ENCODE results near the gene ERCC2. TPM values are rescaled to one million over a fixed set of nuclear protein-coding genes. Genes with fewer than 3 reads are reported as not detected.

Gene ERCC2
- 23.3 TPM for total RNA-seq

DNA sequence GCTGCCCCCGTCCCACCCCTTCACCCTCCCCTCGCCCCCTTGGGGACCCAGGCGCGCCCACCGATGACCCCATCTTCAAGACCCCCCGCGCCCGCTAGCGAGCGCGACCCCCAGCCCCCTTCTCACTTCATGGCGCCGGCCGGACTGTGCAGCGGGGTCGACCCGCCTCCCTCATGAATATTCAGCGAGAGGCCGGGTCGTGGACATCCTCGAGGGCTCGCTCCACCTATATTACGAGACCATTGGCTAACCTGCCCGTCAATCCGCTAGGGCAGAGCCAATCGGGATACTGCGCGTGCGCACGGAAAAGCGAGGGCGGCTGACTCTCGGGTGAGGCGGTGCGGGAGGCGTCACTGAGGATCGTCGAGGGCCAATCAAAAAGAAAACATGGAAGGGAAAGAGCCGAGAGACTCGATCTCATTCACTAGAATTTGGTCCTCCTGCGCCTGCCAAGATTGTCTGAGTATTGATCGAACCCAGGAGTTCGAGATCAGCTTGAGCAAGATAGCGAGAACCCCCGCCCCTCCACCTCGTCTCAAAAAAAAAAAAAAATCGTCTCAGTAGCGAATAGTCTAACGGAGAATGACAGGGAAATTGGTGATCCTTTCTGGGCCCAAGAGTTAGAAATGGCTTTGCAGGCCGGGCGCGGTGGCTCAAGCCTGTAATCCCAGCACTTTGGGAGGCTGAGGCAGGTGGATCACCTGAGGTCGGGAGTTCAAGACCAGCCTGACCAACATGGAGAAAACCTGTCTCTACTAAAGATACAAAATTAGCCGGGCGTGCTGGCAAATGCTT is at the start of gene ERCC2:
Gene ERCC2 (minus strand): TSS at position 164 of the 795 bp plus-strand sequence. CDS start 33 bp downstream, at position 131.

DNA sequence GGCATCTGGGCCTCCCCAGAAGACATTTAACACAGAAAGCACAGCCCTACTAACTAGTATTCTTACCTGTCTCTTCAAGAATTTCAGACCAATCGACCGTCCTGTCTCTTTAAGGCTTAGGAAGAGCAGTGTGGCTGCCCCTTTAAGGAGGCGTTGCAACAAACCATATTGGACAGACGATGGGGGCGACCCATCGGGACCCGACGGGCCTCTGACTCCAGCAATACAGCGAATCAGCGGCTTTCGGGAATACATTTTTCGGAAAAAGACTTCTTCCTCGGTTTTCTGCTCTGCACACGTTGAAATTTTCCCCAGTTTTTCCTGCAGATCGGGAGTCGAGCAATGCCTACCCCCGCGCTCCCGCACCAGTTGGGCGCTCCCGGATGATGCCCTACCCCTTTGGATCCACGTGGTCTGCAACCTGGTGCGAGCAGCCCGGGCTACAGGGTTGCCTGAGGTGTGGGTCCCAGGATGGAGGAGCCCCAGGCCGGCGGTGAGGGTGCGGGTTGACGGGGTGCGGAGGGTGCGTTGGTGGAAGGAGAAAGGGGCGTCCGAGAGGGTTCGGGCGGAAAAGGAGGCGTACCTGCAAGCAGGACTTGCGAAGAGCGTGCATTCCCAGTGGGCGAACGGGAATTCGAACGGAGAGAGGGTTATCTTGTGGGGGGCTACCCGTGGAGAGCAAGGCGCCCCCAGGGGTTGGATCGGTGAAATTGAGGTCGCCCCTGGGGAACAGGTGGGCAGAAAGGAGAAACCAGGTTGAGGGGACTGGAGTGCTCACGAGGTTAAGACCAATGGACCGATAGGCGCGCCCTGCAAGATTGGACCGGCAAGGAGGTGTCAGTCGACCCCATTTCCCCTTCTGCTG is 36.1 kb upstream of the ERCC2 start, which contains the start of gene POLR1G:
Gene POLR1G (plus strand): TSS at position 419 of the 865 bp plus-strand sequence. CDS start 53 bp downstream, at position 472.

DNA sequence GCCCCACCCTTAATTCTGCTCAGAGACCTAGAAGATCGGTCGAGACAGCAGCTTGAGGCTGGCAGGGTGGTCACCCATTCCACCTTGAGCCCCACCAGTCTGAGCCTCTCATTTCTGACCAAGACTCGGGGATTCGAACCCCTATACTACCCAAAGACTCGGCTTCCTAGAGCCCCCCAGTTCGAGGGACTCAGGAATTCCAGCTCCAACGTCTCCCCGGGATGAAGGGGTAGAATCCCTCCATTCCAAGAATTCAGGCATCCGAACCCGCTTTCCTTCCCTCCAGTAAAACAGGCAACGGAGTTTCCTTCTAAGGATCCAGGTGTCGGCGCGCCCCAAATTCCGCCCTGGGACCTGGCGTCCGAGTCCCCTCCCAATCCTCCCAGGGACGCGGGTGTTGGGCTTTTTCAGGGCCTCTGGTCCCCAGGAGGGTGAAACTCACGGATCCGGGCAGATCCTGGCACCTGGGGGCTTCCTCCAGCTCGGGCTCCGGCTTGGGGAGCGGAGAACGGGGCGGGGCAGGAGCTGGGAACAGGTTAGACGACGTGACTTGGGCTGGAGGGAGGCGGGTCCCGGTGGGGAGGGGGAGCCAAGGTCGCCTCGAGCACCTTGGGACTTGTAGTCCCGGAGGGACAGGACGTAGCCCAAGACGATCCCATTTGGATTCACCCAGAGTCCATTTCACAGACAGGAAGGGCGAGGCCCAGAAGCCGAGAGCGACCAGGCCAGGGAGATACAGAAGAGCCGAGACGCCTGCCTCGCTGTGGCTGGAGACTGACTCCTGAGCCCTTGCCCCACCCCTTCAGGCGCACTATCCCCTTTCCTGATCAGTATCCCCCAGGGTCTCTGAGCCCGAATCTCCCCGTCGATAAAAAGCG is 34.4 kb upstream of the ERCC2 start, which contains the start of gene PPP1R13L:
Gene PPP1R13L (minus strand): TSS at position 513 of the 878 bp plus-strand sequence. CDS start 6,751 bp downstream, outside the sequence.

DNA sequence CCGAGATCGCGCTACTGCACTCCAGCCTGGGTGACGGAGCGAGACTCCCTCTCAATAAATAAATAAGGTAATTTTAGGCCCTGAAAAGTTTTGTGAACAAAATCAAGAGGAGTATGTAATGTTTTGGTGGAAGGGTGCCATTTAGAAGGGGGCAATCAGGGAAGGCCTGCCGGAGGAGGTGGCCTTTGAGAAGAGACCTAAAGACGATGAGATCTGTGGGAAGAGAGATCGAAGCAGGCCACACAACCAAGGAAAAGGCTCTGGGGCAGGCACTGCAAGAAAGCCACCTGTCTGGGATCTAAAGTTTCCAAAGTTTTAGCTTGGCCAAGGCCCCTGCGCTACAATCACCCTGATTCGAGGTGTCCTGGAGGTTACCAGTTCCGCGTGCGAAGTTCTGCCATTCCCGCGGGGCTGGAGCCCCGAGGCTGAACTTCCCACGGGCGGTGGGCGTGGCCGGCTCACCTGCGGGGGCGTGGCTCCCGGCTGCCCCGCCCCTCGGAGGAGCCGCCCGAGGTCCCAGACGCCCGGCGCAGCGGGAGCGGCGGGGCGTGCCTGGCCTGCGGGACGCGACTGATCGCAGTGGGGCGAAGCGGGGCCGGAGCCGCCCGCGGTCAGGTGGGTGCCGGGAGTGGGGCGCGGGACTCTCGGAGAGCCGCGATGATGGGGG is 30.0 kb downstream of the ERCC2 start, which contains the start of gene KLC3:
Gene KLC3 (plus strand): TSS at position 519 of the 667 bp plus-strand sequence. CDS start 4,792 bp downstream, outside the sequence.

DNA sequence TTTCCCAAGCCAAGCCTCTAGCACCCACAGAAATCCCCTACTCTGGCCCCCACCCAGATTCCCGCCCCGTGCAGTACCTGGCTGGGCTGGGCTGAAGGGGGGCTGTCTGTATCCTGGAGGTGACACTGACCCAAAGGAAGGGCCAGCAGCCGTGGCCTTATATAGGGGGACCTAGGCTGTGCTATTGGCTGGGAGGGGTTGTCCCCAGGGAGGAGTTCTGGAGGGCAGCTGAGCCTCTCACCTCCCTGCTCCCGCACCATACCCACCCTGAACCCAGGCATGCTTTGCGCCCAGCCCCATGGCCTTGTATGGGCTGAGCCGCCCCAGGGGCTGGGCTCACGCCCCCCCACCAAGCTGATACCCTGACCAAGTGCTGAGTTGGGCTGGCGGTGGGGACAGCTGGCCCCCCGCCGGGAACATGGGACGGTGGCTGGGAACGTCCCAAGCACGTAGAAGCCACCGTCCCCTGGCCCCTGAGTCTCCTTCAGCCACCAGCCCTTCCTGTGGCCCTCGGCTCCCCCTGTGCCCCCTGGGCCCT is 47.6 kb downstream of the ERCC2 start, which contains the start of gene CKM:
Gene CKM (minus strand): TSS at position 132 of the 538 bp plus-strand sequence. CDS start 3,162 bp downstream, outside the sequence.

Other genes with a start within 250 kb of the ERCC2 start
- gene NKPD1, start 209.6 kb downstream of the ERCC2 start, total RNA-seq, result 0.69 TPM
- 7.2 TPM for gene TRAPPC6A, start 192.3 kb downstream of the ERCC2 start, total RNA-seq
- 4.4 TPM for gene BLOC1S3, start 191.8 kb downstream of the ERCC2 start, total RNA-seq
- 0.23 TPM for gene EXOC3L2, start 125.2 kb downstream of the ERCC2 start, total RNA-seq
- 39.2 TPM for gene MARK4, start 119.3 kb downstream of the ERCC2 start, total RNA-seq
- gene CKM, start 47.7 kb downstream of the ERCC2 start, total RNA-seq, result not detected
- 1.8 TPM for gene KLC3, start 29.8 kb downstream of the ERCC2 start, total RNA-seq
- 0.46 TPM for gene PPP1R13L, start 34.5 kb upstream of the ERCC2 start, total RNA-seq
- gene POLR1G, start 36.1 kb upstream of the ERCC2 start, total RNA-seq, result 6.5 TPM
- 41.3 TPM for gene ERCC1, start 53.3 kb upstream of the ERCC2 start, total RNA-seq
- 4.4 TPM for gene FOSB, start 97.4 kb upstream of the ERCC2 start, total RNA-seq
- gene RTN2, start 126.5 kb upstream of the ERCC2 start, total RNA-seq, result 59.1 TPM
- 1.2 TPM for gene PPM1N, start 127.9 kb upstream of the ERCC2 start, total RNA-seq
- gene VASP, start 136.9 kb upstream of the ERCC2 start, total RNA-seq, result 15.7 TPM
- 4.8 TPM for gene OPA3, start 214.2 kb upstream of the ERCC2 start, total RNA-seq
- gene GPR4, start 231.6 kb upstream of the ERCC2 start, total RNA-seq, result 0.23 TPM